ENCODE measurements around the gene D2HGDH.
"Not testable (repeated sequence)": the region's sequence is repeated elsewhere in the genome, so short reads cannot be mapped to it uniquely, and the experiment has no call there.

- TF ChIP-seq CTCF (conservative IDR thresholded peaks at IDR 0.05; ENCODE audit: low read depth in 2 of 2); POLR2AphosphoS5 (IDR thresholded peaks at IDR 0.05; ENCODE audit: low read depth); EZH2 (IDR thresholded peaks at IDR 0.05; ENCODE audit: low read depth, unreplicated experiment); EZH2phosphoT487 (IDR thresholded peaks at IDR 0.05; ENCODE audit: unreplicated experiment); JUNB (IDR thresholded peaks at IDR 0.05; ENCODE audit: unreplicated experiment); ZNF331 (CRISPR knock-in tag; IDR thresholded peaks at IDR 0.05; ENCODE audit: low read depth); CREB1 (CRISPR knock-in tag; IDR thresholded peaks at IDR 0.05; ENCODE audit: low read depth): not testable (repeated sequence)
- TF ChIP-seq, protein P1, sequence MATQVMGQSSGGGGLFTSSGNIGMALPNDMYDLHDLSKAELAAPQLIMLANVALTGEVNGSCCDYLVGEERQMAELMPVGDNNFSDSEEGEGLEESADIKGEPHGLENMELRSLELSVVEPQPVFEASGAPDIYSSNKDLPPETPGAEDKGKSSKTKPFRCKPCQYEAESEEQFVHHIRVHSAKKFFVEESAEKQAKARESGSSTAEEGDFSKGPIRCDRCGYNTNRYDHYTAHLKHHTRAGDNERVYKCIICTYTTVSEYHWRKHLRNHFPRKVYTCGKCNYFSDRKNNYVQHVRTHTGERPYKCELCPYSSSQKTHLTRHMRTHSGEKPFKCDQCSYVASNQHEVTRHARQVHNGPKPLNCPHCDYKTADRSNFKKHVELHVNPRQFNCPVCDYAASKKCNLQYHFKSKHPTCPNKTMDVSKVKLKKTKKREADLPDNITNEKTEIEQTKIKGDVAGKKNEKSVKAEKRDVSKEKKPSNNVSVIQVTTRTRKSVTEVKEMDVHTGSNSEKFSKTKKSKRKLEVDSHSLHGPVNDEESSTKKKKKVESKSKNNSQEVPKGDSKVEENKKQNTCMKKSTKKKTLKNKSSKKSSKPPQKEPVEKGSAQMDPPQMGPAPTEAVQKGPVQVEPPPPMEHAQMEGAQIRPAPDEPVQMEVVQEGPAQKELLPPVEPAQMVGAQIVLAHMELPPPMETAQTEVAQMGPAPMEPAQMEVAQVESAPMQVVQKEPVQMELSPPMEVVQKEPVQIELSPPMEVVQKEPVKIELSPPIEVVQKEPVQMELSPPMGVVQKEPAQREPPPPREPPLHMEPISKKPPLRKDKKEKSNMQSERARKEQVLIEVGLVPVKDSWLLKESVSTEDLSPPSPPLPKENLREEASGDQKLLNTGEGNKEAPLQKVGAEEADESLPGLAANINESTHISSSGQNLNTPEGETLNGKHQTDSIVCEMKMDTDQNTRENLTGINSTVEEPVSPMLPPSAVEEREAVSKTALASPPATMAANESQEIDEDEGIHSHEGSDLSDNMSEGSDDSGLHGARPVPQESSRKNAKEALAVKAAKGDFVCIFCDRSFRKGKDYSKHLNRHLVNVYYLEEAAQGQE (IDR thresholded peaks at IDR 0.05; ENCODE audit: unreplicated experiment), result not testable (repeated sequence)
Observed at GRCh38 chr2:241791385-241791784, 57.0 kb downstream of the D2HGDH start.
